Activated T-cell treated with anti-CD3 and anti-CD28 coated beads, Interleukin-2, amount 50 U/mL, for 24 hours (primary cell): ENCODE measurements around the gene SRRM3.
A peak's percentile ranks its signal among the peaks of the same experiment; 100 is the strongest.
"Not testable (repeated sequence)": the region's sequence is repeated elsewhere in the genome, so short reads cannot be mapped to it uniquely, and the experiment has no call there.

Experiments
- DNase-seq: peaks from one replicate; pipeline ENCODE4 v3.0.0-alpha.2; 2020
- H3K27ac Mint-ChIP-seq: 2 replicates; pipeline ENCODE4 v1.8.0; 2020; ENCODE audit warnings: mild to moderate bottlenecking, mixed read lengths
- H3K27me3 Mint-ChIP-seq: 2 replicates; pipeline ENCODE4 v1.8.0; 2020; ENCODE audit warnings: mixed read lengths
- H3K36me3 Mint-ChIP-seq: 2 replicates; pipeline ENCODE4 v1.8.0; 2020; ENCODE audit warnings: low read depth, mixed read lengths
- H3K4me1 Mint-ChIP-seq: 2 replicates; pipeline ENCODE4 v1.8.0; 2020; ENCODE audit warnings: low read depth, mixed read lengths
- H3K4me3 Mint-ChIP-seq: 2 replicates; pipeline ENCODE4 v1.8.0; 2020; ENCODE audit warnings: mild to moderate bottlenecking, moderate library complexity, mixed read lengths
- H3K9me3 Mint-ChIP-seq: 2 replicates; pipeline ENCODE4 v1.8.0; 2020; ENCODE audit warnings: mixed read lengths

The SRRM3 gene

GRCh38 chr7:76273503-76273902 is 71.8 kb downstream of the SRRM3 start:
- peaks cover 38% of the 10 kb centered on the region for H3K27me3 Mint-ChIP-seq
- H3K4me1 Mint-ChIP-seq: peaks cover 11% of the 10 kb centered on the region
- H3K36me3 Mint-ChIP-seq: no peaks in the 10 kb centered on the region
- H3K9me3 Mint-ChIP-seq: no peaks in the 10 kb centered on the region
- H3K27ac Mint-ChIP-seq: no peak overlapping the region
- no peak overlapping the region for H3K4me3 Mint-ChIP-seq
- no peak for DNase-seq

DNA sequence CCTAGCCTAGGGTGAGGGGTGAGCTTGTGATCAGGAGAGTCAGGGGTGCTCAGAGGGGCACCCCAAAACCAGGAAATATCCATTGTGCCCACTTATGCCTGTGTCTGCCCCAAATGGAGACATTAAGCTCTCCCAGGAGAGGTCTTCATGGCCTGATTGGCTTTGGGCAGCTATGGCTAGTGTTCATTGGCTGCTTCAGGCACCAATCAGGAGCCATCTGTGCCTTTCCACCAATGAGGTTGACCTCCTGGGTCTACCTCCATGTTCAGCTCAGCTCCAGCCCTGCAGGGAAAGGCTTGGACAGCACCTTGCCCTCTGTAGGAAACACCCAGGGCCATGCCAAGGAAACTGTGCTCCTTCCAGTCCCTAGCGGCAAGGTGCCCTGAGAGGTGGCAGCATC is 76.8 kb downstream of the SRRM3 start:
- Mint-ChIP-seq H3K27me3 (peaks cover 56% of the 10 kb centered on the region), H3K36me3 (no peaks in the 10 kb centered on the region), H3K27ac (no peak overlapping the region), H3K4me1 (peaks cover 10% of the 10 kb centered on the region), H3K4me3 (no peak overlapping the region), H3K9me3 (no peaks in the 10 kb centered on the region)
- no peak for DNase-seq

DNA sequence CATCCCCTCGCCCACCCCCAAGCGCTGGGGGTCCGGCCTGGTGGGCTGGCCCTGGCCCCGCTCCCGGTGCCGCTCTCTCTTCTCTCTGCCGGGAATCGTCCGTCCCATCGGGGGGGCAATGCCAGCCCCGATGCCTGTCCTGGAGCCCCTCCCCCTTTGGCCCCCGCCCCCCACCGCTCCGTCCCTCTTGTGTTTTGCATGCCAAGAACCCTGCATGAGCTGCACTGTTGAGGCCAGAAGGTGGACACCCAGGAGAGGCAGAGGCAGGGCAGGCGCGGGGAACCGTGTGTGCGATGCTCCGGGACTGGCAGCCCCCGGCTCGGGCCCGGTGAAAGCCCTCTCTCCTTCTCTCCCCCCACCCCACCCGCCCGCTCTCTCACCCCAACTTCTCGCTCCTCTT is 78.7 kb downstream of the SRRM3 start:
- Mint-ChIP-seq H3K4me3 (no peak overlapping the region), H3K27ac (no peak overlapping the region), H3K36me3 (no peaks in the 10 kb centered on the region), H3K9me3 (no peaks in the 10 kb centered on the region), H3K4me1 (peaks cover 6% of the 10 kb centered on the region), H3K27me3 (peaks cover 67% of the 10 kb centered on the region)
- DNase-seq: no peak

DNA sequence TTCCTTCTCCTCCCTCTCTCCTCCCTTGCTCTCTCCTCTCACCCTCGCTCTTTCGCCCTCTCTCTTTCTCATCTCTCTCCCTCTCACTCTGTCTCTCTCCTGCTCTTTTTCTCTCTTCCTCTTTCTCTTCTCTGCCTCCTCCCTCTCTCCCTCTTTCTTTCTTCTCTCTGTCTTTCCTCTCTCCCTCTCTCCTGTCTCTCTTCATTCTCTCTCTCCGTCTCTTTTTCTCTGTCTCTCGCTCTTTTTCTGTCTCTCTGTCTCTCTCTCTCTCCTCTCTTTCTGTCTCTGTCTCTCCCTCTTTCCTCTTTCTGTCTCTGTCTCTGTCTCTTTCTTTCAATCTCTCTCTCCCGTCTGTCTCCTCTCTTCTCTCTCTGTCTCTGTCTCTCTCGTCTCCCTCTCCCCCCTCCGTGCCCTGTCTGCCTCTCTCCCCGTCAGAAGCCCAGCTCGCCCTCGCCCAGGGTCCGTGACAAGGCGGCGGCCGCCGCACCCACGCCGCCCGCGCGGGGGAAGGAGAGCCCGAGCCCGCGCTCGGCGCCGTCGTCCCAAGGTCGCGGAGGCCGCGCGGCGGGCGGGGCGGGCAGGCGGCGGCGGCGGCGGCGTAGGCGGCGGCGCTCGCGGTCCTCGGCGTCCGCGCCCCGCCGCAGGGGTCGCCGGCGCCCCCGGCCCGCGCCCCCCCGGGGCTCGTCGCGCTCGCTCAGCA is 79.5 kb downstream of the SRRM3 start:
- no peaks in the 10 kb centered on the region for H3K36me3 Mint-ChIP-seq

DNA sequence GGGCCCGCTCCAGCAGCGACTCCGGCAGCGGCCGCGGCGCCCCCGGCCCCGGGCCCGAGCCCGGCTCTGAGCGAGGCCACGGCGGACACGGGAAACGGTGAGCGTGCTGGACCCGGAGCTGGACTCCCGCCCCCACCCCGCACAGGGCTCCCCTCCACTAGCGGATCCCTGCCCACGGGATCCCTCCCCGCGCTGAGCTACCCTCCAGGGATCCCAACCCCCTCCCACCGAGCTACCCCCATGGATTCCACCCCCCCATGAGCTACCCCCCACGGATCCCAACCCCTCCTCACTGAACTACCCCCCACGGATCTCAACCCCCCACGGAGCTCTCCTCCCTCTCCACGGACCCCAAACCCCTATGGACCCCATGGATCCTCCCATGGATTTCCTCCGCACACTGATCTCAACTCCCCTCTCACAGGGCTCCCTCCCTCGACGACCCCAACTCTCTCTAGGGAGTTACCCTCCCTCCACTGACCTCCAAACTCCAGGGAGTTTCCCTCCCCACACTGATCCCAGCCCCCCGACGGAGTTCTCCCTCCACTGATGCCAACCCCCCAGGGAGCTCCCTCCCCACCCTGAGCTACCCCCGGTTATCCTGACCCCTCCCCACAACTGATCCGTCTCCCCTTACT is 80.1 kb downstream of the SRRM3 start:
- H3K9me3 Mint-ChIP-seq: no peaks in the 10 kb centered on the region
- H3K4me3 Mint-ChIP-seq: peak overlapping the region; percentile 43
- H3K4me1 Mint-ChIP-seq: peaks cover 6% of the 10 kb centered on the region
- DNase-seq: no peak
- H3K27me3 Mint-ChIP-seq: peaks cover 61% of the 10 kb centered on the region
- H3K27ac Mint-ChIP-seq: no peak overlapping the region
- H3K36me3 Mint-ChIP-seq: no peaks in the 10 kb centered on the region

More for the DNA sequence above, 79.5 kb downstream of the SRRM3 start:
- Mint-ChIP-seq H3K27me3 (peaks cover 64% of the 10 kb centered on the region), H3K4me3 (peak overlapping the region; percentile 28), H3K27ac (no peak overlapping the region), H3K9me3 (no peaks in the 10 kb centered on the region), H3K4me1 (peaks cover 6% of the 10 kb centered on the region)
- DNase-seq: no peak

- Mint-ChIP-seq H3K36me3 (no peaks in the 10 kb centered on the region), H3K4me1 (peaks cover 6% of the 10 kb centered on the region), H3K27ac (no peak overlapping the region), H3K9me3 (no peaks in the 10 kb centered on the region), H3K4me3 (peak overlapping the region; percentile 43), H3K27me3 (peaks cover 57% of the 10 kb centered on the region)
- no peak for DNase-seq
These were observed 80.9 kb downstream of the SRRM3 start for GRCh38 chr7:76282344-76283253.

DNA sequence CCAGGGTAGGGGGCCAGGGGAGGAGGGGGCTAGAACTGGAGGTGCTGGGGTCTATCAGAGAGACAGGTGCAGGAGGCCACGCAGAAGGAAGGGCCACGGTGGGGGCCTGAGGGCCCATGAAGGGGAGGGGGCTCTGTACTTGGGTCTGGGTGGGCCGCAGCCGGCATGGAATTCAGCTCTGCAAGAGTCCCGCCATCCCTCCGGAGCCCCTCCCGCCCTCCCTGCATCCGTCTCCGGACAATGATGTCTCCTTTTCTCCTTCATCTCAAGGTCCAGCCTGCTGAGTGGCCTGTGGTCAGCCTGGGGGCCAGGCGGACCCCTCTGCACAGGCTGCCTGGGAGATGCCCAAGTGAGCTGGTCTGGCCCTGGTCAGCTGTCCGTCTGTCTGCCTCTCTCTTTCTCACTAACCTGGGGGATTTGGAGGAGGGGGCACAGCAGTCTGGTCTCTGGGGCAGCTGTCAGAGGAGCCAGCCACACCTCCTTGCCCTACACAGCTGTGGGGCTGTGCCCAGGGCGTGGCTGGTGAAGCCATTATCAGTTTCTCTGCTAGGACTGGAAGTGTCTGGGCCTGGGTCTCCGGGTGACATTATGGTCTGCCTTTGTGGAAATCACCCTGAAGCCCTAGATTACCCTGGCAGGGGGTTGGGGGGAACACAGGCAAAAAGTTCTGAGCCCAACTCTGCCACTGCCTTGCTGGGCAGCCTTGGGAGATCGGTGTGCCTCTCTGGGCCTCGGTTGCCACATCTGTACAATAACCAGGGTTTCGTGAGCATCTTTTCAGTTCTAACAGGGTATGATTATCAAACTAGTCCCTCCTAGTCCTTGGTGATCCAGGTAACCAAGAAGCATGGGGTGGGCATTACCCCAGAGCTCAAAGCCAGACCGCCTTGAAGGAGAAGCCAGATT is 81.8 kb downstream of the SRRM3 start:
- Mint-ChIP-seq H3K4me1 (peaks cover 6% of the 10 kb centered on the region), H3K27ac (no peak overlapping the region), H3K4me3 (peak overlapping the region; percentile 41), H3K9me3 (no peaks in the 10 kb centered on the region), H3K27me3 (peaks cover 50% of the 10 kb centered on the region), H3K36me3 (no peaks in the 10 kb centered on the region)
- DNase-seq: no peak

DNA sequence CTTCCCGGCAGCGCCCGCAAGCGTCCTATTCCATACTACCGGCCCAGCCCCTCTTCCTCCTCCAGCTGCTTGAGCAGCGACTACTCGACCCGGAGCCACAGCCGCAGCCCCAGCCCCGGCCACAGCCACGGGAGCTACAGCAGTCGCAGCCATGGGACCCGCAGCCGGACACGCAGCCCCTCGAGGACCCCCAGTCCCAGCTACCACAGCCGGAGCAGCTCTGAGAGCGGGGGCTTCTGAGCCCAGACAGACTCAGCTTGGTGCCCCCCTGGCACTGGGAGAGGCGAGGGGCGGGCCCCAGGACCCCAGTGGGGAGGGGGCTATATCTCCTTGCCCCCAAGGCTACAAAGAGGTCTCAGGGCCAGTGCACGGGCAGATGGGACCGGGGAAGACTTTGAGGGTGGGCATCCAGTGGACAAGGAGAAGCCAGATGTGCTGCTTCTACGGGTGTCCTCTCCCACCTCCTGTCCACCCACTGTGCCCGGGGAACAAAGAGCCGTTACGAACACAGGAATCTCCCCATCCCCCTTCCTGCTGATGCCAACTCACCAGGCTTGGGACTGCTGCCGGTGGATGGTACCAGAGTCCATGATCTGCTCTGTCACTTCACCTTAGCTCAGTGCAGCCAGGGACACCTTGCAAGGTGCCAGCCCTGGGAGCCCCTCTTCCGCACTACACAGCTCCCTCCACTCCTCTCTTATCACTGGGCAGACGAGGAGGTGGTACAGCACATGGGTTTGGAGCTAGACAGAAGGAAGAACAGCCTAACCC is 84.1 kb downstream of the SRRM3 start:
- Mint-ChIP-seq H3K27me3 (peaks cover 32% of the 10 kb centered on the region), H3K4me1 (peaks cover 7% of the 10 kb centered on the region), H3K36me3 (no peaks in the 10 kb centered on the region), H3K27ac (no peak overlapping the region), H3K4me3 (no peak overlapping the region), H3K9me3 (no peaks in the 10 kb centered on the region)
- DNase-seq: no peak

DNA sequence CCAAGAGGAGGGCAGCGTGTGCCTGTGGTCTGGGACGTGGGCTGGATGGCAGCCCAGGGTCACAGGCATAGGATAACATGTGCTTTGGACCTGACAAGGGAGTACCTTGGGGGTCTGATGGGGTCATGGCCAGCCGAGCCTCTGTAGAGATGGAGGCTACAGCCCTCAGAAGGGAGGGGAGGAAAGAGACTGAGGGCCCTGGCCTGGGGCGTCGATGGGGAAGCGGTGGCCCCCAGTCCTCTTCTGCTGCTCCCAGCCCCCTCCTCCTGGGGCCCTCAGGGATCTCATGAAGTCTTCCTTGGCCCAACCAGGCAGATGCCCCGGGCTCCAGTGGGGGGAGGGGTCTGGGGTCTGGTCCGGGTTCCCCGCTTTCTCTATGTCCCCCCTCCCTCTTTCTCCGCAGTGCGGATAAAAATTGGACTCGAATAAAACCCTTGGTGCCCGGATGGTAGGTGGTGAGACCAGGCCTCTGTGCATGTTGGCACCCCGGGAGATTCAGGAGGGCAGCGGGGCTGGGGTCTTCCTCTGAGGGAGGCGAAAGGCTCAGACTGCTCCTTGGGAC is 85.2 kb downstream of the SRRM3 start:
- Mint-ChIP-seq H3K36me3 (no peaks in the 10 kb centered on the region), H3K4me3 (no peak overlapping the region), H3K9me3 (no peaks in the 10 kb centered on the region), H3K4me1 (peaks cover 13% of the 10 kb centered on the region), H3K27ac (no peak overlapping the region), H3K27me3 (peaks cover 25% of the 10 kb centered on the region)
- DNase-seq: no peak

DNA sequence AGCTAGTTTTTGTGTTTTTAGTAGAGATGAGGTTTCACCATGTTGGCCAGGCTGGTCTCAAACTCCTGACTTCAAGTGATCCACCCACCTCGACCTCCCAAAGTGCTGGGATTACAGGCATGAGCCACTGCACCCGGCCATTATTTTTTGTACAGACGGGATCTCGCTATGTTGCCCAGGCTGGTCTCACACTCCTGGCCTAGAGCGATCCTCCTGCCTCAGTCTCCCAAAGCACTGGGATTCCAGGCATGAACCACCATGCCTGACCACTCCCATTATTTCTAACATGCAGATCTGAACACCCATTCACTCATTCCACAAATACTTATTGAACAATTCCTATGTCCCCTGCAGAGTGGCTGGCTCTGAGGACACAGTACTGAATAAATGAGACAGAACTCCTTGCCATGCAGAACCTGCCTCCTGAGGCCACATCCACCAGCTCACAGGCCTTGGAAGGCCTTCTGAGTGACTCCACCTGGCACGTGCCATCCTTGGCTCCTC is 89.2 kb downstream of the SRRM3 start:
- not testable (repeated sequence) for H3K36me3 Mint-ChIP-seq, H3K9me3 Mint-ChIP-seq, H3K27me3 Mint-ChIP-seq, DNase-seq, H3K4me3 Mint-ChIP-seq
- Mint-ChIP-seq H3K4me1 (peaks cover 12% of the 10 kb centered on the region), H3K27ac (peak overlapping the region; percentile 50)

DNA sequence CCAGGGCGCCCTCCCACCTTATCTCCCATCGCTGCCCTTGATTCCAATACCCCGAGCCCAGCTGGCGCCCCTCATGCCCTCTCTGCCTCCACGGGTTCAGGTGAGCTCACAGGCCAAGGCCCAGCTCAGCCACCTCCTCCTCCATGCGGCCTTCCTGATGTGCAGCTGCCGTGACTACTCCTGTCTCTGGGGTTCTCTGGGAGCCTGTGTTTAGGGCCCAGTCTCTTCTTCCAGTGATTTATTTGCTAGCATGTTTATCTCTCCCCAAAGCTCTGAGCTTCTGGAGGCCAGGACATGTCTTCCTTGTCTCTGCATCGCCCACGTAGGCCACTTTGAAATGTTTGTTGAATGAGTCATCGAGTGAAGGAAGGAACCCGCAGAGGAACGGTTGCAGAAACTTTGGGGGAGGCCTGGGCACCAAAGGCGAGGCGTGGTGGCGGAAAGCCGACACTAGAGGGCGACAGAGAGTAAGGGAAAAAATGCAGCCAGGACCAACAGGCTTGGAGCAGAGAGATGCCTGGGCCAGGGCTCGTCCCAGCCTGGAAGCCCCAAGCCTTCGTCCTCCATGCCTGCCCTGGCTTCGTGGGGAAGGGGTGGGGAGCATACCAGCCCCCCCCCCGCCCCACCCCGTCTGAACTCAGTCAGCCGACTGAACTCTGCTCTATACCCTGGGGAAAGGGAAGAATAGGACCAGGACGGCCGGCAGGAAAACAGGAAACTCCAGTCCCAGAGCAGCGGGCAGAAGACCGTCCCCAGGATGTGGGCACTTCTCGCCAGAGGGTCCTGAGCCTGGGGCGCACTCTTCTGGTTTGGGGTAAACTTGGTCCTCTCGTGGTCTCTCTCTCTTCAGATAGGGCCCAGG is 89.9 kb downstream of the SRRM3 start:
- no peaks in the 10 kb centered on the region for H3K27me3 Mint-ChIP-seq
- H3K9me3 Mint-ChIP-seq: no peaks in the 10 kb centered on the region
- peak overlapping the region; percentile 8 for H3K4me3 Mint-ChIP-seq
- peaks cover 12% of the 10 kb centered on the region for H3K4me1 Mint-ChIP-seq
- H3K27ac Mint-ChIP-seq: peak overlapping the region; percentile 50
- no peaks in the 10 kb centered on the region for H3K36me3 Mint-ChIP-seq
- peak; percentile 93 for DNase-seq

DNA sequence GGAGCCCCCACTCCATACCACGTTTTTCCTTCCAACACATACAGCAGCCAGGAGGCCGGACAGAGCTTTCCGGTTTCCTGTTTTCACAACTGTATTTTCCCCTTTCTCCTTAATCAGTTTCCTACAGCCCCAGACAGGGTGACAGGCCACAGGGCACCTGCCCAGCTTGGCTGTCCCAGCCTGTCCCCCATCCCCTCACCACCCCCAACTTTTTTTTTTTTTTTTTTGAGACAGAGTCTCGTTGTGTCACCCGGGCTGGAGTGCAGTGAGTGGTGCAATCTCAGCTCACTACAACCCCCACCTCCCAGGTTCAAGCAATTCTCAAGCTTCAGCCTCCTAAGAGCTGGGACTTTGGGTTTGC is 90.5 kb downstream of the SRRM3 start:
- H3K27me3 Mint-ChIP-seq: no peaks in the 10 kb centered on the region
- no peaks in the 10 kb centered on the region for H3K36me3 Mint-ChIP-seq
- H3K4me1 Mint-ChIP-seq: peaks cover 12% of the 10 kb centered on the region
- H3K27ac Mint-ChIP-seq: no peak overlapping the region
- no peaks in the 10 kb centered on the region for H3K9me3 Mint-ChIP-seq
- no peak overlapping the region for H3K4me3 Mint-ChIP-seq
- DNase-seq: no peak
